CD4-positive, alpha-beta T cell treated with Interleukin-17A for 4 hours (primary cell): Measurements from ENCODE around the gene EIF2B5.

Experiments
- DNase-seq: peaks from one replicate; pipeline ENCODE4 v3.0.0-alpha.2; 2020; ENCODE audit warnings: mixed read lengths

Gene EIF2B5

DNA sequence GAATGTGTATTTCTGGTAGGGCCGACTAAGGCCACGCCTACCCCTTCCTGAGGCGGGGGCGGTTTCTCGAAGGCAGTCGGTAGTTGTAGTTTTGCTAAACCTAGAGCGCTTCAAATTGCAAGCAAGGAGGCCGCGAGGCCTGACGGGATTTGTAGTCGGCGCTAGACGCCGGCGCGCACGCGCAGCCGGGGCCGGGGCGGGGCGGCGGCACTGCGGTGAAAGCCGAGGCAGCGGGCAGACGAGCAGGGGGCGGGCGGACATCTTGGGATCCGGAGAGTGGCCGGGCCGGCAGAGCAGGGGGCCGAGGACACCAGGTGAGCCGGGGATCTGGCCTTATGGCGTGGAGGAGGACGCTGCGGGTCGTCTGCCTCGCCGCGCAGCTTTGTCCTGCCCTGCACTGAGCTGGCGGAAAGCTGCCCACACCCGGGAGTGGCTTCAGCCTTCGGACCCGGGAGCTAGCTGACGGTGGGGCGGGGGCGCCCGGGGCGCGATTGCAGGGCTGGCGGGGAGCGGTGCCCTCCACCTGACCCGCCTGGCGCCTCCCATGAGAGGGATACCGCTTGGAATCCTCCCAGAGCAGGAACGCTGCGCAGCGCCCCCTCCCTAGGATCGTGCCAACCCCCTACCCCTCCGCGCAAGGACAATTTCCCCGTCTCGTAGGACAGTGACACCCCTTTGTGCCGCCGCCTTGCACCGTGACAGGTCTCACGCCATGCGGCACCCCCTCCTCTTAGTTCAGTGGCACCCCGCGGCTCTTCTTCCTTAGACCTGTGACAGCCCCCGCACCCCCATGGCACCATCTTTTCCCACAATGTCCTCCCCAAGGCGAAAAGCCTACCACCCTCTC lies 39.7 kb downstream of the EIF2B5 start, which contains the start of gene AP2M1:
Gene AP2M1, plus strand, starts transcription at position 210 of the 847 bp plus-strand sequence. CDS start 2,139 bp downstream, outside the sequence.
- DNase-seq = peak; percentile 97

DNA sequence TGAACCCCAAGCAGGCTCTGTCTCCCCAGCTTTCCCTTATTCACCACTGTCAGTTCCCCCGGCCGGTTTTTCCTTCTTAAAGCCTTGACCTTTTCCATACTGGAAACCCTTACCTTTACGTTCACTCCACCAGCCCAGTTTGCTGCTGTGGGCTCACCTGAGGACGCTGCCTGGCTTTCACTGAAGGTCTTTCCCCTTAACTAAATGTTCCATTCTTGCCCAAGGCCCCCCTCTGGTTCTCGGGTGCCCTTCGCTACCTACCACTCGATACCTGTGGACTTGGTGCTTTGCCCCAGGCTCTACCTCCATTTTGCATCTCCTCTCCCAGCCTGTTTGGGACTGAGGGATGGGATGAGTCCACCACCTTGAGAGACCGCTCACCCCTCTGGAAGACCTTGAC lies 40.3 kb downstream of the EIF2B5 start:
- no peak for DNase-seq

GRCh38 chr3:184175981-184176376 lies 40.8 kb downstream of the EIF2B5 start:
- no peak for DNase-seq

DNA sequence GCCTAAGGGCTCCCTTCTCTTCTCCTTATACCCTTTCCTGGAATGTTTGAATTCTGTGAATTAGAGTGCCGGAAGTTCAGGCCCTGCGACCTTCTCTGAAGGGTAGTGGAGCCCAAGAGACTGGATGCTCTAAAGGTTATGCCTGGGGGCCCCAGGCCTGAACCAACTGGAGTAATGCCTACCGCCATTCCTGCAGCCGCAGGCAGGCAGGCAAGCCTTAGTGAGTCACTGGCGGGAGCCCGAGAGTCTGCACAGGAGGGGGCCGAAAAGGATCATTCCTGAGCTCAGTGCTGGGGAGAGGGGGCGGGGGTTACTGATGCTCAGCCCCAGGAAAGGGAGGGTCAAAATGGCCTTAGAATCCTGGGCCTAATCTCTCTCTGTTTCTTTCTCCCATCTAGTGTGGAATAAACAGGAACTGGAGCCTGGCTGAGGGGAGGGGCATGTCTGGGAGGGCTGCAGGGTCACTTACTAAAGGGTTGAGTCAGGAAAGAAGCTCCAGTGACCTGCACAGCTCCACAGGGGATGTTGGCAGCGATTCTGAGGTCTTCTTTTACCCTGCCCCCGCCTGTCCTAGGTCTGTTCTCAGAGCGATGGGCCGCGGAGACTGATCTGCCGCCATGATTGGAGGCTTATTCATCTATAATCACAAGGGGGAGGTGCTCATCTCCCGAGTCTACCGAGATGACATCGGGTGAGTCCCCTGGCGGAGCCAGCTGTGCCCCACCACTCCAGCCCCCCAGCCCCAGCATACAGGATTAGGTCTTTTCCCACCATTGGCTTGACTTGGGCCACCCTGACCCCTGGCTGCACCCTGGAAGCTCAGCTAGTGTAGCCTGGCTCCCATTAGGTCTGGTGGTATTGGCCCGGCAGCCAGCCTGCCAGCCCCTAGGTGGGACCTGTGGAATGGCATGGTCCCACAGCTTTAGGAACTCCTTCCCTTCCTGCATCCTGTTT lies 41.5 kb downstream of the EIF2B5 start:
- no peak for DNase-seq

- no peak for DNase-seq
Observed at GRCh38 chr3:184177331-184177731, 42.2 kb downstream of the EIF2B5 start.

GRCh38 chr3:184177767-184178306 lies 42.7 kb downstream of the EIF2B5 start:
- DNase-seq = no peak

DNA sequence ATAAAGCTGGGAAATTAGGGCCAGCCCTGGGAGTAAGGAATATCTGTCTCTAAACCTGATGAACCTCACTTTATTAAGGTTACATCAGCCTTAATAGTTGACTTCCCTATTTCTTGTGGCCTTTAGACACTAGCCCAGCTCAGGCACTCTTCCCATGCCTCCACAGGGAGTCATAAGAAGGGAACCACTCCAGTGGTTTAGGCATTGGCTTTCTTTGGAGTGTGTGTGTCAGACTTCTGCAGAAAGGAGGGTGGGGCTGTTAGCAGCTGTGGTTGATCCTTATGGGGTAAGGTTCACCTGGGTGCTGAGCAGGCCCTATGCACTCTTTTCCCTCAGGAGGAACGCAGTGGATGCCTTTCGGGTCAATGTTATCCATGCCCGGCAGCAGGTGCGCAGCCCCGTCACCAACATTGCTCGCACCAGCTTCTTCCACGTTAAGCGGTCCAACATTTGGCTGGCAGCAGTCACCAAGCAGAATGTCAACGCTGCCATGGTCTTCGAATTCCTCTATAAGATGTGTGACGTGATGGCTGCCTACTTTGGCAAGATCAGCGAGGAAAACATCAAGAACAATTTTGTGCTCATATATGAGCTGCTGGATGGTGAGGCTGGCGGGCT lies 43.5 kb downstream of the EIF2B5 start:
- no peak for DNase-seq

GRCh38 chr3:184180165-184180564 lies 45.0 kb downstream of the EIF2B5 start:
- no peak for DNase-seq

- no peak for DNase-seq
Observed at GRCh38 chr3:184181596-184181995, 46.4 kb downstream of the EIF2B5 start.

DNA sequence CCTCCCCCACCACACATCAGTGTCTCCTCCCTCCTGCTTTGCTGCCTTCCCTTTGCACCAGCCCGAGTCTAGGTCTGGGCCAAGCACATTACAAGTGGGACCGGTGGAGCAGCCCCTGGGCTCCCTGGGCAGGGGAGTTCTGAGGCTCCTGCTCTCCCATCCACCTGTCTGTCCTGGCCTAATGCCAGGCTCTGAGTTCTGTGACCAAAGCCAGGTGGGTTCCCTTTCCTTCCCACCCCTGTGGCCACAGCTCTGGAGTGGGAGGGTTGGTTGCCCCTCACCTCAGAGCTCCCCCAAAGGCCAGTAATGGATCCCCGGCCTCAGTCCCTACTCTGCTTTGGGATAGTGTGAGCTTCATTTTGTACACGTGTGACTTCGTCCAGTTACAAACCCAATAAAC lies 48.5 kb downstream of the EIF2B5 start:
- DNase-seq = no peak

DNA sequence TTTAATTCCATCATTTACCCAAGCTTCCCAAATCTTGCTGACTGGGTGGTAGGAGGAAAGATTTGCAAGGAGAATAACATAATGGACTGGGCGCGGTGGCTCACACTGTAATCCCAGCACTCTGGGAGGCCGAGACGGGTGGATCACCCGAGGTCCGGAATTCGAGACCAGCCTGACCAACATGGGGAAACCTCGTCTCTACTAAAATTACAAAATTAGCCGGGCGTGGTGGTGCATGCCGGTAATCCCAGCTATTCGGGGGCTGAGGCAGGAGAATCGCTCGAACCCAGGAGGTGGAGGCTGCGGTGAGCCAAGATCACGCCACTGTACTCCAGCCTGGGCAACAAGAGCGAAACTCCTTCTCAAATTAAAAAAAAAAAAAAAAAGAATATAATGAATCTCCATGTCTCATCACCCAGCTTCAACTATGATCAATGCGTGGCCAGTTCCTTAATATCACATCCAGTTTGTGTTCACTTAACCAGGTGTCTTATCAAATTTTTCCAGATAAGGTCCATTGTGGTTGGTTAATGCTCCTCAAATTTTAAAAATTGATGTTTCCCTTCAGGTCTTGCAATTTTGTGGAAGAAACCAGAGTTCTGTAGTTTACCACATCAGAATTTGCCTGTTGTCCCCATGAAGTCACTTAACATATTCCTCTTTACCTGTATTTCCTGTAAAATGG lies 49.5 kb downstream of the EIF2B5 start:
- DNase-seq = no peak

DNA sequence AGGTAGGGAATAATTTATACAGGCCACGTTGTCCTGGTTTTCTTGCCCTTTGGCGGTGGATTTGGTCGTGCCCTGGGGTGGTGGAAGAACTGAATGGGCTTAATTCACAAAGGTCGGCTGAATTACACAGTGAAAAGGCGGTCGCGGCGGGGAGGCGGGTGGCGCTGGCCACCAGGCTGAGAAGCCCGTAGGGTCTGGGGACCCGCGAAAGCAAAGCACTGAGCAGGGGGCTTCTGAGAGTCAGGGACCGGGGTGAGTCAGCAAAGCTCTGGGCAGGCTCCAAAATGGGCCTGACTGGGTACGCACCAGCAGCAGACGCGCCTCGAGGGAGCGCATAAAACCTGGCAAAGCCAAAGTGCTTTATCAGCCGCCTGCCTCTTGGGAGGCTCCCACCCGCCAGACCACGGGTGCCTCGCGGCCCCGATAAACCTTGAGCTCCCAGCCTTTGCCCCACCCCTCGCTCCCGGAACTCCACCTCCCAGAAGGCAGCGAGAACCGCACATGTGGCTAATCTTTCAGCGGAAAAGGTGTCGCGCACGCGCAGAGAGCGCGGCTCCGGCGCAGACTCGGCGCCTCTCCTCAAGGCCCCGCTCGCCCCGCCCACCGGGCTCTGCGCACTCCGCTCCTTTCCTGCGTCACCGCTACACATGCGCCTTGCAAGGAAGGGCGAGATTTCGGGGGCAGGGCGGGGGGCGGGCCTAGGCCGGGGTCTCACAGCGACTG lies 50.5 kb downstream of the EIF2B5 start:
- DNase-seq = peak; percentile 100

GRCh38 chr3:184186184-184186901 lies 51.2 kb downstream of the EIF2B5 start, which contains the start of gene ABCF3:
Gene ABCF3 (plus strand): TSS chr3:184186199. CDS start chr3:184186208, 9 bp downstream.
- DNase-seq = no peak

- DNase-seq = no peak
Observed at GRCh38 chr3:184186902-184187207, 51.7 kb downstream of the EIF2B5 start.

GRCh38 chr3:184188080-184188479 lies 52.9 kb downstream of the EIF2B5 start:
- no peak for DNase-seq

- DNase-seq = no peak
Observed at GRCh38 chr3:184189421-184189820, 54.3 kb downstream of the EIF2B5 start.

- DNase-seq = no peak
Observed at GRCh38 chr3:184192889-184193288, 57.7 kb downstream of the EIF2B5 start.

DNA sequence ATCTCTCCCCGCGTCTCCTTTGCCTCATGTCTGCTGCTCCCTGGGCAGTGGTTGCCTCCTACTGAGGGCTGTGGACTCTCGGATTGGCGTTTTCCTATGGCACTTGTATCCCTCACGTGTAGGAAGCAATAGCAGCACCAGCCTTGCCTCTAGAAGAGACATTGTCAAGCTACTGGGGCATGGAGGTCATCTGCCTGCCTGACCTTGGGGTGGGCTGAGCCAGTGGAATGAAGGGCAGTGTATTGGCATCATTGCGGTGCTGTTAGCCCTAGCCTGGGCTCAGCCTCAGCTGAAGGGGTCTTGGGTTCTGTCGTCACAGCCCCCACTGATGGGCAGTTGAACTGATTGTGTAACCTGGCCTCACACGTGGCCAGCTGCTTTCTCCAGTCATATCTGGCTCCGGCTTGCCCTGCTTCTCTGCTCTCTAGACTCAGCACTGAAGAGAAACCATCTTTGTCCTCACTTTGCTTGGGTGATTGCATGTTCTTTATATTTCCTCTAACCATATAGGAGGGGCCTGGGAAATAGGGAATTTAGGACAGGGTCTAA lies 58.9 kb downstream of the EIF2B5 start:
- DNase-seq = no peak
